Ureter (tissue), 1 donor: Measurements from ENCODE around the gene PSMC3. TPM values are rescaled to one million over a fixed set of nuclear protein-coding genes. Genes with fewer than 3 reads are reported as not detected.

Experiments
- DNase-seq: peaks from one replicate; pipeline ENCODE4 v3.0.0-alpha.2; 2020; ENCODE audit warnings: low spot score
- total RNA-seq: library from RNA; stranded (reverse); gene quantifications from one replicate; pipeline ENCODE4 v1.2.4, GENCODE V29; 2023
- donor health status: DM: yes; HTN: yes; CAD: no.

The PSMC3 gene
- total RNA-seq, 1 donor from 2014 or later: 87.4 TPM

DNA sequence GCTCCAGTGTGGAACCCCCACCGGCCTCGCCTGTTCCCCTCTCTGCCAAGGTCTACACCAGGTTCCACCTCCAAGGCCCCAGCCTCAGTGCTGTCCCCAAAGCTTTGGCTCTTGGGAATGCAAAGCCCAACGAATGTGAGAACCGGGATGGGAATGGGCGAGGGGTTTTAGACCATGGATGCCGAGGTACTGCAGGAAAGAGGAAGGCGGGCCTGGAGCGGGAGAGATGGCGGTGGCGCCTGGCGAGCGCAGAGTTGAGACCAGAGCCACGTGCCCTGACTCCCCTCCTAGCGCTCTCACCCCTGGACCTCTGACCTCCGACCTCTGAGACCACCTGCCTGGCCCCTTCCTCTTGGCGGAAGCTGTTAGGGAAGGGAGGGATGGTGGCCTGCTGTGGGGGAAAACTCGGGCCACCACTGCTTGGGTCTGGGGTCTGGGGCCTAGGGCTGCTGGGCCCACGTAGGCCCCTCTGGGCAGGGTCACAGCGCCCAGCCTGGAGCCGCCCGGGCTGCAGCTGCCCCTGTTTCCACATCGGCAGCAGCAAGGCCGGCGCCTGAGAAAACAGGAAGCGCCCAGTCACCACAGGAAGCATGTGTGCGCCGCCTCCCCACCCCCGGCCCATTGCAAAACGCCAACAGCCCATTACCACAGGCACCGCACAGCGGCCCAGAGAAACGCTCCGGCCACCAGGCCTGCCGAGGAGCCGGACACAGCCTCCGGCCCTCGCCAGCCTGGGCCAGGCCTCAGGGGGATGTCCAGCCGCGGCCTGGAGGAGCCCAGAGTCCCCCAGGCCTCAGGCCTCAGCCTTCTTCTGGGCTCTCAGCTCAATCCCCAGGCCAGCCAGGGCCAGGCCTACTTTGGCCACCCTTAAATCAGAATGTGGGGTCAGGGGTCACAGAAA, 31.7 kb downstream of the PSMC3 start:
- peak; percentile 53 for DNase-seq

DNA sequence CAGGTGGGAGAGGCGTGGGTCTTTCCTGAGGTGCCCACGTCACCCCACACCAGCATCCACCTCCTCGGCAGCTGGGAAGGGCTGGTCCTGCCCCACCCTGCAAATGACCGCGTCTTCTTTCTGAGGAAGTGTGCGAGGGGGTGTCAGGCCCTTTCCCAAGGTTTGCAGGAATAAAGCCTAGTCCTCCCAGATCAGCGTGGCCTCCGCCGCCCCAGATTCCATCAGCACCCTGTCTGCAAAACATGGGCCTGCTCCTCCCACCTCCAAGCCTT, 32.3 kb downstream of the PSMC3 start:
- peak; percentile 47 for DNase-seq

DNA sequence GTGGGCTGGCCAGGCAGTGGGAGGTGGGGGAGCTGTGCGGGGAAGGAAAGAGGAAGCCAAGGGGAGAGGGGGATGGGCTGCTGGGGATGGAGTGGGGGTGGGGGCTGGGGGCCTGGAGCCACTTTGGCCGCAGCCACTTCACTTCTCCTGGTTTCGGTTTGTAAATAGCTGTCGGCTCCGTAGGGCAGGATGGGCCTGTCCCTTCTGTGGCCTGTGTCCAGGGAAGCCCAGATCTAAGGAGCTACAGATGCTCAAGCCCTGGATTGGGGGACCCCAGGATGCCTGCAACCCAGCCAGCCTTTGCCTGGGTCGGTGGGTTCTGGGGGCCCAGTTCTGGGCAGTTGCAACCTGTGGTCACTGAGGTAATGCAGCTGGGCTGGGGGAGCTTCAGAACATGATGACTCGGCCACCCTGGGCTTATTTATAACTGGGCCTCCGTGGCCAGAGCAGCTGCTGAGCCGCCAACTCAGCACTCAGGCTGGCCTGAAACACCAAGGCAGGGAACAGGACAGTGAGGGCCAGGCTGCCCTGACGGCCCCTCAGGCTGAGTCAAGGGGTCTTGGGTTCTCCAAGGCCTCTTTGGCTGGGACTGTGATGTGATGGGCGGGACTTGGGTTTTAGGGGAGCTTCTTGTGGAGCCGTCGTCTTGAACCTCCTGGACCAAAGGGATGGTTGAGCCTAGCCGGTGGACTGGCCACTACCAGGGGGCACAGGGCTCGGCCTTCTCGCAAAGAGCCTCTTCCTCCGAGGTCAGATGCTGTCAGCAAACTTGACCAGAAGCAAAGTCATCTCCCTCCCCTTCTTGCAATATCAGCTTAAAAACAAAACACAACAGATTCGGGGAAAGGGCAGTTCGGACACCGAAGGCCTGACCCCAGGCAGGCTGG, 32.8 kb downstream of the PSMC3 start:
- peak; percentile 51 for DNase-seq

DNA sequence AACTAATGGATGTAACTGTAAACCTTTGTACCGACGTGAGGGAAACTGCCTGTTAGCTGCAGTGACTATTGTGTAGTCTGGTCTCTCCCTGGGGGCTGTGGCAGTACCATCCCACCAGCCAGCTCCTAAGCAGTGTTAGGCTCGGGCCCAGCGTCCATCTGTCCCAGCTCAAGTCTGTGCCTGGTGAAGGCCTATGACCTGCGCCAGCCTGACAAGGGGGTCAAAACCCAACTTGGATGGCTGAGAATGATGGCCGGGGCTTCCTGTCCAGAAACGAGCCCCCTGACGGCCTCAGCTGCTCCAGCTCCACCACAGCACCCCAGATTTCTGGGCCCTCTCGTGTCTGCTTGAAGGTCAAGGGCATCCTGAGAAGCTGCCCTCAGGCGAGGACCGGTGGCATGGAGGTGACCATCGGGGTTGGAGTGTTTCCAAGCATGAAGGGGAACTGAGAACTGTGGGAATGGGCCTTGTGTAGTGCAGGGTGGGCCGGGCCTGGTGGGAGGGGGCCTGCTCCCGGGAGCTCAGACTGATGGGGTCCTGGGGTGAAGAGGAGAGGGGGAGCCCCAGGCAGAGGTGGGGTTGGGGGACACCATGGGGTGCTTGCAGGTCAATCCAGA, 33.6 kb downstream of the PSMC3 start:
- no peak for DNase-seq

DNA sequence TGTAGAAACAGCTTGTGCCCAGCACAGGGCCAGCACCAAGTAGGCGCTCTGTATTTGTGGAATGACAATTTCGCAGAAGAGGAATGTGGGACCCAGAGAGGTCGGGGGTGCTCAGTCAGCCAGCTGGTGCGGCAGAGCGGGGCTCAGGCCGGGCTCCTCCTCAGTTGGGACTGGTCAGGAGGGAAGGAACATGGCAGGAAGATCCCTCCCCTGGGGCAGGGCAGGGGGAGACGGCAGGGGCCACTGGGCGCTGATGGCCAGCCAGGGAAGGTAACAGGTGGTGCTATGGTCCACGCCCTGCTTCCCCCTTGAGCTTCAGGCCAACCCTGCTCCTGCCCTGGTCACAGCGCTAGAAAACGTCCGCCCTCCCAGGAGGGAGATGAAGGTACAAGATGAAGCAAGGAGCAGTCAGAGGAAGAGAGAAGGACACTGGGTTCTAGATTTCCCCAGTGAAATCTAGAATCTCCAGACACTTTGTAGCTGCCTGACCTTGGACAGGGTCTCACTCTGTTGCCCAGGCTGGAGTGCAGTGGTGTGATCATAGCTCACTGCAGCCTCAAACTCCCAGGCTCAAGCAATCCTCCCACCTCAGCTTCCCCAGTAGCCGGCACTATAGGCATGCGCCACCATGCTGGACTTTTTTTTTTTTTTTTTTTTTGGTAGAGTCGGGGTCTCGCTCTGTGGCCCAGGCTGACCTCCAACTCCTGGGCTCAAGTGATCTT, 34.4 kb downstream of the PSMC3 start:
- DNase-seq: no peak

DNA sequence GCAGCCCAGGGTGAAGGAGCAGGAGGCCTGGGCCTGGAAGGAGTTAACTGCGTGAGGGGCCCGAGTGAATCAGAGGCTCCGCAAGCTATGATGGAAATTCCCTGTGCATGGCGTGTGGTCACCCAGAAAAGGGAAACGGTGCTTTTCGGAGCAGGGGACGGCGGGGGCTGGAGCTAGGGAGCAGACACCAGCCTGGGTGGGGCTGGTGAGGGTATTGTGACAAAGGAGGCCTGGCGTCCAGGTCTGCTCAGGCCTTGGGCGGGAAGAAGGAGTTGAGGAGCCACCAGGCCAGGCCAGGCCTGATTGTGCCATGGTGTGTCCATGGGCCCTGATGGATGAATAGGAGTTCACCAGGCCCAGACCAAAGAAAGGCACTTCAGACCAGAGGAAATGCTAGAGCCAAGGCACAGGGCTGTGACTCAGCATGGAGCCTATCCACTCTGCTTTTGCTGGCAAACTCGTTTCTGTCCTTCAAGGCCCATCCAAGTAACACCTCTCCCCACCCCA, 35.1 kb downstream of the PSMC3 start:
- DNase-seq: no peak

DNA sequence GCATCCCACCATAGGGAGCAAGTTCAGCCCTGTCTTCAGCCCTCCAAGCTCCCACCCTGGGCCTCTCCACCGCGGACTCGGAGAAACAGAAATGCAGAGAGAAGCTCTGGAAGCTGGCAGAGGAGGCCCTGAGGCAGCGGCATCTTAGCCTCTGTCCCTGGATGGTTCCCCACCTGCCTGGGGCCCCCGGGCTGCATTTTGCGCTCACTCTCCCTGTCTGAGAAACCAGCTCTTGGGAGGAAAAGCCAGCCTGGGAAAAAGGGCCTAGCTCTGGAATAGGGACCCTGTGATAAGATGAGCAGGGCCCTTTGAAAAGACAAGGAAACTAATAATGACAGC, 35.8 kb downstream of the PSMC3 start:
- DNase-seq: no peak

DNA sequence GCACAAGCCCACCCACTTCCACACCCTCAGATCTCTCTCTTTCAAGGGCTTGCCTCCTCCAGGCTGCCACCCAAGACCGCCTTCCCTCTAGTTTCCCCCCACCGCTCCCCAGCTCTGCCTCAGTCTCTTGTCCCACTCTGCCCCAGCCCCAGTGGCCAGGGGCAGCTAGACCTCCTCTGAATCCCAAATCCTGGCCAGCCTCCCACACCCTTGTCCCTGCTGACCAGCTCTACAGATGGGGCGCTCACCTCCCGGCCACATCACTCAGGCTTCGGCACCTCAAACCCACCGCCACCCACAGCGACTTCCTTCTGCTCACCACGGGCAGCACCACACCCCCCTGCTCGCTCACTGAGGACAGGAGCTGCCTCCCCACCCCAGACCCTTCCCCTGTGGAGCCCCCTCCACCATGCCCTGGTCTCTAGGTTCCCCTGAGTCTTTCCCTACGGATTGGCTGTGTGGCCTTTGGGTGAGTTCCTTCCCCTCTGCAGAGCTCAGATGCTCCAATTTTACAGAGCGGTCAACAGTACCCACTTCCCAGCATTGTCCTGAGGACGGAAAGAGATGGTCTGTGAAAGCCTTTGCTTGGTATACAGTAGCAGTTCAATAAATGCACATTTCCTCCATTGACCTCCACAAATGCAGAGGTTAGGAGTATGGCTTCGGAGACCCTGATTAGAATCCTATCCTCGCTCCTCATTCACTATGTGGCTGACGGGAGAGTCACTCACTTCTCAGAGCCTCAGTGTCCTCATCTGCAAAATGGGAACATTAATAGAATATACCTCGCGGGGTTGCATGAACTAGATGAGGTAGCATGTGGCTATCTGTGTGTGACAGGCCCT, 36.4 kb downstream of the PSMC3 start:
- DNase-seq: no peak

DNA sequence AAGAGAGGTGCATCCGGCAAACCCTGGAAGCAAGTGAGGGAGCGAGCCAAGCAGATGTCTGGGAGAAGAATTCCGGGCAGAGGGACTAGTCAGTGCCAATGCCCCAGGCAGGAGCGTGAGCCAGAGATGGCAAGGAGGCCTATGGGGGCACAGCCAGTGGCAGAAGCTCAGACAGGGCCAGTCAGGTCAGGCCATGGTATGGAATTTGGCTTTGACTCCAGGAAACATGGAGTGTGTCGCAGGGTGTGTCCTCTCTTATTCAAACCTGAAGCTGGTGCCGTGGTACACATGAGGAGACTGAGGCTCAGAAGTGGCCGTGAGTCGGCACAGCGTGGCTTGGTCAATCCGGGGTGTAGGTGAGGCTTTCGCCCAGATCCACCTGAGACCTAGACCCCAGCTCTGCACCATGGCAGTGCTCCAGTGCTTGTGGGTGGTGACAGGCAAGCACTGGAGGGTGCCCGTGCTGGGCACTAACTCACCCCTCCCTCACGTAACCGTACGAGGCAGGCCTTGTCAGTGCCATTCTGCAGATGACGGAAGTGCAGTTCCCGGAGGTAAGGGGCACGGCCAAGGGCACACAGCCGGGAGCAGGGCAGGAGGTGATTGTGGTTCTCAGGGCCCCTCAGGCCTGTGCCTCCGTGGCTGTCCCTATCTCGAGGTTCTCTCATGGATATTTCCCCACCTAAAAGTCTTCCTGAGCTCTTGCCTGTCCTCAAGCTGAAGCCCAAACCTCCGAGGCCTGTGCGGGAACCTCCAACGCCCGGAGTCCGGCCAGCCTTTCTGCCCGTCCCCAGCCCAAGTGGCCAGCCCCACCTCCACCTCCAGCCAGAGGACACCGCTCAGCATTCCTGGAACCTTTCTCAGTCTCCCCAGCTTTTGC, 37.3 kb downstream of the PSMC3 start:
- DNase-seq: no peak

DNA sequence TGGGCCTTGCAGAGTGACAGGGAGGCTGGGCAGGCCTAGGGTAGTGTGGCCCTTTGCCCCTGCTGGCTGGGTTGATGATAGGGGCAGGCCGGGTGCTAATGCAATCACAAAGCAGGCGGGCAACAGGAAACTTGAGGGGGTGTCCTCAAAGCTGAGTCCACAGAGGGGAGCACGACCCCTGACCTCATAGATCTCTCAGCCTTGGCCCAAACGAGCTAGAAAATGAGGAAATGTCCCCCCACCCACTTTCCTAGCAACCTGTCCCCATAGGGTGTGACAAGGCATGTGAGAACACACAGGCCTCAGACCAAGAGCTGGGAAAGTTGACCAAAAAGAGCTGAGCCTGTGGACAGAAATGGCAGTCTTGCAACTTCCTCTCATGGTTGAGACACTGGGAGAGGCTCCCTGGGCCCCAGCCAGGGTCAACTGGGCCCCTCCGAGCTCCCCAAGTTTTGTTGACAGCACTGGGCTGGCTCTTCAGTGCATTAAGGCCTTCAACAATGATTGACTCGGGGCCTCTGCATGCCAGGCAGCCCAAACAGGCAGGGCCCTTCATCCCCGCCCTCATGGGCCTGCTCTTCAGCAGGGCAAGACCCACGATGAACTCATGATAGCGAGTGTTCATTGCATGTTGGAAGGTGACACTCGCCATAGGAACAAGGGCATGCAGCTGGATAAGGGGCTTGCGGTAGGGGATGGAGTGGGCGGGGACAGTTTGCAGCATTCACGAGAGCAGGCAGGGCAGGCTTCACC, 38.1 kb downstream of the PSMC3 start:
- DNase-seq: no peak

DNA sequence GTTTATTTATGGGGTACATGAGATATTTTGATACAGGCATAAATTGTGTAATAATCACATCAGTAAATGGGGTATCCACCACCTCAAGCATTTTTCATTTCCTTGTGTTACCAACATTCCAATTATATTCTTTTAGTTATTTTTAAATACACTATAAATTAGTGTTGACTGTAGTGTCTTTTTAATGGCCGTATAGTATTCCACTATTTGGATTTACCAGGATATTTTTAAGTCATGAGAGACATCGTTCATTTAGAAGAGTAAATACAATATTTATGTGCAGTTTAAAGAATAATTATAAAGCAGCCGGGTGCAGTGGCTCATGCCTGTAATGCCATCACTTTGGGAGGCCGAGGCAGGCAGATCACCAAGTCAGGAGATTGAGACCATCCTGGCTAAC, 41.7 kb downstream of the PSMC3 start:
- no peak for DNase-seq

DNA sequence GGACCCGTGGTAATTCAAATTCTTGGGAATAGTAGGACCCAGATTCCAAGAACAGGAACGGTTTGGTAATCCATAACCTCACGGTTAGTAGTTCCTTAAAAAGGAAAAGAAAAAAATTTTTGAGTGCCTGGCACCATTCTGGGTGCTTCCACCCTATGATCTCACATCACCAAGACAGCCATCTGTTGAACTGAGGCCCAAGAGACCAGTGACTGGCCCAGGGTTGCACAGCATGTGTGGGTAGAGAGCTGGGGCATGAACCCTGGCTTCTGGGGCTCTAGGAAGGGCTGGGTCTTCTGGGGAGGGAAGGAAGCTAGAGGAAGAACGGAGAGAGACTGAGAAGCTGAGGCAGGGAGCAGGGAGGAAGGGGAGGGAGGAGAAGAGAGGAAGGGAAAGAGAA, 43.2 kb downstream of the PSMC3 start:
- no peak for DNase-seq

DNA sequence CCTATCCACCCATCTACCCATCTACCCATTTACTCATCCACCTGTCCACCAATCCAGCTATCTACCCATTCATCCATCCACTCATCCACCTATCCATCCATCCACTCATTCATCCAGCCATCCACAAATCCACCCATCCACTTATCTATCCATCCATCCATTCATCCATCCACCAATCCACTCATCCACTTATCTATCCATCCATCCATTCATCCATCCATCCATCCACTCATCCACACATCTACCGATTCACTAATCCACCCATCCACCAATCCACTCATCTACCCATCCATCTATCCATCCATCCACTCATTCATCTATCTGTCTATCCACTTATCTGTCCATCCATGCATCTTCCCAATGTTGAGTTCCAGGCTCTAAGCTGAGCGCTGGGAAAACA, 46.2 kb downstream of the PSMC3 start:
- no peak for DNase-seq

DNA sequence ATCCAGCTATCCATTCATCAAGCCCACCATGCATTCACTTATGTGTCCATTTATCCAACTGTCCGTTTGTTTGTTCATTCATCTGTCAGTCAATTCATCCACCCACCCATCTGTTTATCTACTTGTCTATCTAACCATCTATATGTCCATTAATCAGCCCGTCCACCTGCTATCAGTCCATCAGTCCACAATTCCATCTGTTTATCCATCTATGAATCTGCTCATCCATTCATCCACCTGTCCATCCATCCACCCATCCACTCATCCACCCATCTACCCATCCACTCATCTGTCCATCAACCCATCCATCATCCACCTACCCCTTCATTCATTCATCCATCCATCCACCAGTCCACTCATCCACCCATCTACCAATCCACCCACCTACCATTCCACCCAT, 46.9 kb downstream of the PSMC3 start:
- DNase-seq: no peak

DNA sequence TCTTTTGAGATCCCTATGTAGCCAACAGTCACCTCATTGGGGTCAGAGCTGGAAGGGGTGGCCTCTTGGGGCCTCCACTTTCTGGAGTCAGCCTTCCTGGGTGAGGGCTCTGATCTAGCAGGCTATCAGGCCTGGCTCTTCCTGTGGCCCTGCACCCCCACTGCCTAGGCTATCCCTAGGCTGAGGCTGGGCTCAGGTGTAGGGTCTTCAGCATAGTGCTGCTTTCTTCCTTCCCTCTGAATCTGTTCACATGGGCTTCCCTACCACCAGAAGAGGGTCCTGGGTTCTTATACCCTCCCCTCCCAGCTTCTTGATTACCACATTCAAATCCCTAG, 47.4 kb downstream of the PSMC3 start:
- no peak for DNase-seq

DNA sequence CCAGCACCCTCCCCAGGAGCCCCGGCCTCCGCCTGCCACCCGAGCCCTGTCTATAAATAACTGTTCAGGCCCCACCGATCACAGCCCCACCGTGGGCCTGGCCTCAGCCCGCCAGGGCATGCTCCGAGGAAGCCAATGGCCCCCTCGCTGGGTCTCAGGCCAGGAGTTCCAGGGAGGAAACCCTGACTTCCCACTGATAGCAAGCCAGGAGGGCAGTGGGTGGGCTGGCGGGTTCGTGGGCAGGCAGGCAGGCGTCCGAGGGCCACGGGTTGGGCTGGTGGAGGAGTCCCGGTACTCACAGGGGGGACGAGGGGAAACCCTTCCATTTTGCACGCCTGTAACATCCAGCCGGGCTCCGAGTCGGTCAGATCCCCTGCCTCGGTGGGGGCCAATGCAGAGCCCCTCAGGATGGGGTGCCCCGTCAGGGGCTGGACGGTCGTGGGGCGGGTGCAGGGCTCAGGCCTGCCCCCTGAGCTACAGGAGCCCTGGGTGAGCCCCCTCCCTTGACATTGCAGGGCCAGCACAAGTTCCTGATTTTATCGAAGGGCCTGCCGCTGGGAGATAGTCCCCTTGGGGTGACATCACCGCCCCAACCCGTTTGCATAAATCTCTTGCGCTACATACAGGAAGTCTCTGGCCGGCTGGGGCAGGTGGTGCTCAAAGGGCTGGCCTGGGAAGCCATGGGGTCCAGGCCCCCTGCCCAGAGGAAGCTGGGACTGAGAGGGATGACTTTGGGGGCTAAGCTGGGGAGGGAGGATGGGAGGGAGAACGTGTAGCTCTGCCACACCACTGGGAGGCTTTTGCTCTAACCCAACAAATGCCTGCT, 48.0 kb downstream of the PSMC3 start, which contains the start of gene SPI1:
Gene SPI1, minus strand, starts transcription at position 538 of the 826 bp plus-strand sequence. Its CDS starts 194 bp downstream, at position 344.
- DNase-seq: no peak

DNA sequence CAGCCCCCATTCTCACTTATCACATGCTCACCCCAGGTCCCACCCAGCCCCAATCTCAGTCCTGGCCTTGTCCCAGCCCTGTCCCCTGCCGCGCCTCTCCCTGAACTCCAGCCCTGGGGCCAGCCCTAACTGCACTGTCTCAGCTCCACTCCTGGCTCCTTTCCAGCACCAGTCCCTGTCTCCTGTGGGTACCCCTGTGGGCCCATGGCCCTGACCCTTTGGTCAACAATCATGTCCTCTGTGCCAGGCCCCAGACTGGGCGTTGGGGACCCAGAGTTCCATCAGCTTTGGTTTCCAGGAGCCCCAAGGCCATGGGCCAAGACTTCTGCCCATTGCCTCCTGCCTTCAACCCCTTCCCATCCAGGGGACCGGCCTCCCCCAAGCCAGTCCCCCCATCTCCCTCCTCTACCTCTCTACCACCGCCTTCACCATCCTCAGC, 48.6 kb downstream of the PSMC3 start:
- DNase-seq: no peak
